Activated naive CD4-positive, alpha-beta T cell (primary cell): ENCODE measurements around the gene KCNIP3.

ENCODE experiments used
- DNase-seq, 4 experiments: peaks; one replicate each; lab custom pipeline; 2025; lab: John Stamatoyannopoulos, UW

The KCNIP3 gene

DNA sequence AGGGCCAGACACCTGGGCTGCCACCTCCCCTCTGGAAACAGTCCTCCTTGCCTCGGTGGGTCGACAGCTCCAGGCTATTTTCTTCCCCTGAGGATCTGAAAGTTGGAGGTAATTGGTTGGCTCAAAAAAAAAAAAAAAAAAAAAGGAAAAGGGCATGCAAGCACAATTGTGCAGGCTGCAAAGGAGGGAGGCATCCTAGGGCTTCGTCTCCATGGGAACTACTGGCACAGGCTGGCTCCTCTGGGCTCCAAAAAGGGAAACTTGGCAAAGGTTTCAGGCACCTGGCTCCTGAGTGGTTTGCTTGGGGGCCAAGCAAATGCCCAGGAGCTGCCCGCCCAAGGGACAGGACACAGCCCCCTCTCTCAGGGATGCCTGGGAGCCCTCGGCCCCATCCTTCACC lies 1.1 kb upstream of the KCNIP3 start:
- no peak for DNase-seq

DNA sequence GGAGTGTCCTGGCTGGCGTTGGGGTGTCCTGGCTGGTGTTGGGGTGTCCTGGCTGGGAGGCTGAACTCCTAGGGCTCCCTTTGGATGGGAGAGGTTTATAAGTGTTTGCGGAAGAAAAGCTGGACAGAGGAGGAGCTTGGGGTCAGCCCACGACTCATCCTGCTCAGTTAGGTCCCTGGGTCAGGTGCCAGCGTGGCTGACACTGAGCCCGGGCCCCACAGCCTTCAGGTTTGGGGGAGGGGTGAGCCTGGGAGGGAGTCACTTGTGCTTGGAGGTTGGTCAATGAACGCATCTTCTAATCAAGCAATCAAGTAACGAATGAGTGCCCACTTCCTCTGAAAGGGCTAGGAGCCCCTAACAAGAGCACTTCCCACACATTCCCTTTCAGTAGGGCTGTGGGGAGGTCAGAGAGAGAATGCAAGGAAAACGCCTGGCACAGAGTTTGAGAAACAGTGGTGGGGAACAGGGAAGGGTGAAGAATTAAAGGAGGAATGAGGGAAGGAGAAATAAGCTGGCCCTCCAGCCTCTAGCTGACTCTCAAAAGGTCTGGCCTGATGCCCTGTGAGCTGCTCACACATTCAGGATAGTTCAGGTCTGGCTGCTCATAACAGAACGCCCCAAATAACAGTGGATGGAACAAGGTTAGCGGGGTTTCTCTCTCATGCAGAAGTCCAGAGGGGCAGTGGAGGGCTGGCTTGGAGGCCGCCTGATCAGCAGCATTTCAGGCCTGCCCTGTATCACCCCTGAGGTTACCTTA lies 670 bp downstream of the KCNIP3 start:
- DNase-seq, result no peak

GRCh38 chr2:95298486-95299111 lies 1.5 kb downstream of the KCNIP3 start:
- no peak for DNase-seq

- no peak for DNase-seq
These were observed 2.8 kb downstream of the KCNIP3 start for GRCh38 chr2:95299961-95300360.

GRCh38 chr2:95300450-95300849 lies 3.3 kb downstream of the KCNIP3 start:
- no peak for DNase-seq

- DNase-seq, result no peak
These were observed 4.0 kb downstream of the KCNIP3 start for GRCh38 chr2:95301186-95301585.

DNA sequence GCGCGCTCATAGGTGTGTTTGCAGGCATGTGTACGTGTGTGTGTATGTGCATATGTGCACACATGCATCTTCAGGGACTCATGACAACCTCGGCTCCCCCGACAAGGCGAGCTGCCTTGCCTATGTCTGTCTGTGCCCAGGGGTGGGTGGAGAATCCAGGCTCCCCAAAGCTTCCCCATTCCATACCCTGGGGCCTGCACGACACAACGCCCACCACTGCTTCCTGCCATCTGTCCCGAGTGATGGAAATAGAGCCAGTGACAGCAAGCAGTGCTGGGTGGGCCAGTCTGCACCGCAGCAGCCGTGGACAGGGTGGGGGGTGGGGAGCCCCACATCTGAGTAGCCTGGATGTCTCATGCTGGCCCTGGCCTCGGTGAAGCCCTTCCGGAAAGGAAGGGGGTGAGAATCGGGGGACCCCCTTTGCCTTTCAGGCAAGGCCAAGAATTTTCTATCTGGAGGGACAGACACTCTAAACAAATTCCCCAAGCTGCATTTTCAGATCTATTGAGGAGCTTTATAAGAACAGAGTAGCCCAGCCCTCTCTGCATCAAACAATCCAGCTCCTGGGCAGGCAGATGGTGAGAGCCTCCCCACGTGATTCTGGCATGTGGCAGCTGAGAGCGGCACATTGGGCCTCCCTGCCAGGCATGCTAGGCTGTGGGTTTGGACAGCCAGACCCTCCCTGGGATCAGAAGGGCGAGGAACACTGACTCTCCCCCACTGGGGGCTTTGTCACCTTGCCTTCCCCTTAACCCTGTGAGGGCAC lies 4.9 kb downstream of the KCNIP3 start:
- DNase-seq, result no peak

DNA sequence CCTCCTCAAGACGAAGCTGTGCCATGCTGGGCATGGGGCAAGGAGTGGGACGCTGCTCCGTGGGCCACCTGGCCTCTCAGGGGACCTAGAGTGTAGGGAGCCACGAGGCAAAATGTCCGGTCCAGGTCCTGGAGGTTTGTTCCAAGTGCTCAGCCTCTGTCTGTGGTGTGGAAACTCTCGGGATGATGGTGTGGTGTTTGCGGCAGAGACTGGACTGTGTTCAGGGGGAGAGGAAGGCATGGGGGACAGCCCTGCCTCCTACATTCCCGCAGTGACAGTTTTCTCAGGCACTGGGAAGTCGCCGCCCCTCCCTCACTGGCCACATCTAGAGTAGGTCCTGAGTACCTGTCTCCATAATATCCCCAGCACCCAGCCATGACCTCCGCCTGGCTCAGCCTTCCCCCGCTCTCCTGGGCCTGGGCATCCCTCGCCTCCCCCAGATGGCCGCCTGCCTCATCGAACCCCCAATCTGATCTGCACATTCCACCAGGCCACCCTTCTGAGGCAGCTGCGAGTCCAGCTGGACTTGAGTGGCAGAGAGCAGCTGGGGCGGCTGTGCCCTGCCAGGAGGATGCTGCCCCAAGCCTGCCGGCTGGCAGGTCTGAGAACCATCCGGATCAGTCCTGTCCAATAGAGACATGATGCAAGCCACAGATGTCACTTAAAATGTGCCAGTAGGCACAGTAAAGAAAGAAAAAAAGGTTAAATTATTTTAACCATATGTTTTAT lies 6.2 kb downstream of the KCNIP3 start:
- DNase-seq, result no peak

DNA sequence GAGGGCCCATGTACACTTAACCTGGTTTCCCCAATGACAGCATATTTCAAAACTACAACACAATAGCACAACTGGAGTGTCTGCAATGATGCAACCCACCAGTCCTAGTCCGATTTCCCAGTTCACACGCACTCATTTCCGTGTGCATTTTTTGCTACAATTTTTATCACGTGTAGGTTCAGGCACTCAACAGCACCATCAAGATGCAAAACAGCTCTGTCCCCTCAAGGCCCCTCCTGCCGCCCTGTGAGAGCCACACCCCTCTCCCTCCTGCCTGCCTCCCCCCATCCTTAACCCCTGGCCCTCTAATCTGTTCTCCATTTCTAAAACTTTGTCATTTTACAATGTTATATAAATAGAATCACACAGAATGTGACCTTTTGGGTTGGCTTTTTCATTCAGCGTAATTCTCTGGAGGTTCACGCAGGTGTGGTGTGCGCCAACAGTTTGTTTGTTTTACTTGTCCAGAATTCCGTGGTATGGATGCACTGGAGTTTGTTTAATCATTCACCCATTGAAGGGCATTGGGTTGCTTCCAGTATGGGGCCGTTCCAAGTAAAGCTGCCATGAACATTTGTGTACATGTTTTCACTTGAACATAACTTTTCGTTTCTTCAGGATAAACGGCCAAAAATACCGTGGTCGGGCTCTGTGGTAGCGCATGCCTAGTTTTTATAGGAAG lies 8.4 kb downstream of the KCNIP3 start:
- no peak for DNase-seq

- no peak for DNase-seq
These were observed 9.3 kb downstream of the KCNIP3 start for GRCh38 chr2:95306336-95306895.

DNA sequence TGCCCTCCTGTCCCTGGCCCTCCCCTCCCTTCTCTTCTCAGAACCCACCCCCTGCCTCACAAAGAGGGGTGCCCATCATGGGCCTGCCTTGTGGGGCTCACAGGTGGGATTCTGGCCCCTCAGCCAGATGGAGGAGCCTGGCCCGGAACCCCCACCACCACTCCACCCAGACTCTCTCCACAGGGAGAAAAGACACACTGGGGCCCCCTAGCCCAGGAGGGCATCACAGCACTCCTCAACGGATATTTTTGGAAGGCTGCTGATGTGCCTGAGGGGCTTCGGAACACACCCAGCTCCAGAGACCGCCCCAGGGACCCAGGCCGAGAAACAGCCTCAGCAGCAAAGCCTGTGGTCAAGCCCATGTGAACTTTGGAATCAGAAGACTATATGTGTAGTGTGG lies 9.9 kb downstream of the KCNIP3 start:
- DNase-seq, result no peak

DNA sequence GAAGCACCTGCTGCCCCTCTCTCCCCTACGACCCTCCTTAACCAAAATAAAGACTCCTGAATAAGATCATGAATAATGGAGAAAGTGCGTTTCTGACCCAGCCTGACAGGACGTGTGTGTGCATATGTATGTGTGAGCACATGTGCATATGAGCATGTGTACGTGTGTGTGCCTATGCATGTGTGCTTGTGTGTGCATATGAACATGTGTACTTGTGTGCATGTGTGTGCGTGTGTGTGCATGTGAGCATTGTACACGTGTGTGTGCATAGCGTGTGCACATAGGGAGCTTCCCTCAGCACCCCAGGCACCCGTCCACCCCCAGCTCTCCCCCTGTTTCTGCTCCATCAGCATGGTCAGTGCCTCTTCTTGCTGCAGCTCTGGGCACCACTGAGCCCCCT lies 10.7 kb downstream of the KCNIP3 start:
- DNase-seq, result no peak

- DNase-seq, result no peak
These were observed 11.4 kb downstream of the KCNIP3 start for GRCh38 chr2:95308426-95308990.

DNA sequence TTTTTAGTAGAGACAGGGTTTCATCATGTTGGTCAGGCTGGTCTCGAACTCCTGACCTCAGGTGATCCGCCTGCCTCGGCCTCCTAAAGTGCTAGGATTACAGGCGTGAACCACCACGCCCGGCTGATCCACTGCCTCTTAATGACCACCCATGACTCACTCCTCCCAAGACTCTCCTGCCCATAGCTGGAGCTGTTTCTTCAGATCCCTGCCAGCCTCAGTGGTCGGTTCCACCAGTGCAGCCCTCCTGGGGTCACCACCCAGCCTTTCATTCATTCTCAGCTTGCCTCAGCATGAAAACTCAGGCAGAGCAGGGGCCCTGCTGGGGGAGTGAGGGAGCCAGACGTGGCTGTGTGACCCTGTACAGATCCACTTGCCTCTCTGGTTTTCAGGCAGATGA lies 12.5 kb downstream of the KCNIP3 start:
- DNase-seq, result no peak

DNA sequence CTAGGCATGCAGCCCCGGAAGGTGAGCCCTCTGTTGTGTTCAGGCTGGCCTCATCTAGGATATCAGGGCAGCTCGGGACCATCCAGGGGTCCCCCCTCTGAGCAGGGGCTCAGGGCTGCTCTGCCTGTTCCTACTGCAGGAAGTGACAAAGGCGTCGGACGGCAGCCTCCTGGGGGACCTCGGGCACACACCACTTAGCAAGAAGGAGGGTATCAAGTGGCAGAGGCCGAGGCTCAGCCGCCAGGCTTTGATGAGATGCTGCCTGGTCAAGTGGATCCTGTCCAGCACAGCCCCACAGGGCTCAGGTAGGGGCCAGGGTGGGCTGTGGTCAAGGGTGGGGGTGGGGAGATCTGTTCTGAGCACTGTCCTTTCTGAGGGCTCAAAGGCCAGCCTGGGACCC lies 13.1 kb downstream of the KCNIP3 start:
- DNase-seq, result no peak

- DNase-seq, result no peak
These were observed 13.5 kb downstream of the KCNIP3 start for GRCh38 chr2:95310651-95311050.

- no peak for DNase-seq
These were observed 14.8 kb downstream of the KCNIP3 start for GRCh38 chr2:95311815-95312542.

DNA sequence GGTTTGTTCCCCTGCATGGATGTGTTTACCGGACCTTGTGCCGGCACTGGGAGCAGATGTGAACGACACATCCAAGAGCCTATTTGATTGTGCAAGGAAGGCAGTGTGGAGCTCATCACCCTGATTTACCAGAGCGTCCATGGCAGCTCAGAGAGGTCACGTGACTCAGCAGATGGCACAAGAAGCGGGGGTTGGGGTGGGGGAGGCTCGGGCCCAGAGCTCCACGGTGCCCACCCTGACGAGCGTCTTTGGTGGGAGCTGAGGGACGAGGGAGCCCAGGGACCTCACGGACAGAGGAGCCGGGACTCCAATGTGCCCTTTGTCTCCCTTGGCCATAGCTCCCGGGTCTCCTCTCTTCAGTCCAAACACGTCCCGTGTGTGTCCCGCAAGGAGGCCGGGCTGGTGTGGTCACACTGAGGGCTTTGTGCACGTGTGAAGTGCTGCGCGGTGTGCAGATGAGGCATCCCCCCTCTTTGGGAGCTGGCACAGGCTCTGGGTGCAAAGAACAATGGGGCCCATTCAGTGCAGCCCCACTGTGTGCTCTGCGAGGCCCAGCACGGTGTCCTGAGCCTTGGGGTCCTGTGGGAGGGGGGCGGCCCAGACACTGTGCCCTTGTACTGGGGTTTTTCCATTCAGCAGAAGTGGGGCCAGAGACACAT lies 15.5 kb downstream of the KCNIP3 start:
- no peak for DNase-seq

DNA sequence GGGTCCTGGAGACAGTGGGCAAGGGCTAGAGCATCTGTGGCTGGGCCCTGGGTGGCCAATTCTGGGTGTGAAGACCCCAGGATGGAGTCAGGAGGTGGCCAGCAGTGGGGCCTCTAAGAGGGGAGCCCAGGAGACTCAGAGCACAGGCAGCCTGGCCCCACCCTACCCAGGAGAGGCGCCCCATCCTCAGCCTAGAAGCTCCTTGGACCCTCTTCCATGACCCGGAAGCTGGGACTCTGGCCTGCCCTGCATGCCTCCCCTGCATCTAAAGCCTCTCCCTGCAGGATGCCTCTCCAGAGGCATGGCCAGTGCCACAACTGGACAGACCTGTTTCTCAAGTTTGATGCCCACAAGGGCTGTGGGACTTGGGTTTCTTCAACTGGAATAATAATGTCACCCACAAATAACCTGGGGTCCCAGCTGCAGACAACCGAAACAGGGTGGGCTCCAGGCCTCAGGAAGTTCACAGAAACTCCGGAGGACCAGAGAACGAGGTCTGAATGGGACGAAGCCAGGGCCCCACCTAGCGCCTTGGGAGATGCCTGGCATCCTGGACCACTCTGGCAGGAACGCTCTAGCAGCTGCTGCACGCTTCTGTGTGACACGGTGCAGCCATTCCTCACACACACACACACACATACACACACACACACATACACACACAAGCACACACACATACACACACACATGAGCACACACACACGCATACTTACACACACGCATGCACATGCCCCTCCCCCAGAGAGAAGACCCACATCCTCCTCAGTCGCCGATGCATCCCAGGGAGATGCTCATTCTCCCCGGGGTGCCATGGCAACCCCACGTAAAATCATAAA lies 16.4 kb downstream of the KCNIP3 start:
- DNase-seq, result no peak
